Breast epithelium (tissue), 3 donors: Measurements from ENCODE around the gene PORCN.

Experiments
- CTCF ChIP-seq, 3 donors: fragments of 450-650 bp; IDR thresholded peaks; one replicate each; pipeline ENCODE4 v1.5.1; 2016 to 2017; ENCODE audit warnings: antibody characterized with exemption in 3 of 3, mild to moderate bottlenecking in 3 of 3, moderate library complexity in 3 of 3
- POLR2A ChIP-seq: fragments of 450-650 bp; IDR thresholded peaks from one replicate; pipeline ENCODE4 v1.6.1; 2016; ENCODE audit warnings: antibody characterized with exemption, mild to moderate bottlenecking, moderate library complexity
- POLR2AphosphoS5 ChIP-seq, 3 donors: sonication (generic); formaldehyde crosslinking; IDR thresholded peaks; one replicate each; pipeline ENCODE4 v1.6.1; 2017; ENCODE audit warnings: antibody characterized with exemption in 3 of 3

GRCh38 chrX:48558271-48558670 is 49.5 kb downstream of the PORCN start:
- no peak for TF ChIP-seq CTCF (IDR thresholded peaks at IDR 0.05)
- TF ChIP-seq POLR2A: no peak
- no peak for TF ChIP-seq POLR2AphosphoS5 (IDR thresholded peaks at IDR 0.05)
